Vagina (tissue), 2 donors: ENCODE results near the gene UCP3.

Experiments used
- CTCF ChIP-seq, 3 experiments: fragments of 450-650 bp in 2 of 3; fragments of 200-600 bp in 1 of 3; sonication (generic) in 1 of 3; IDR thresholded peaks; one replicate each; pipeline ENCODE4 v1.5.1; 2017 to 2019; ENCODE audit warnings: antibody characterized with exemption in 3 of 3, mild to moderate bottlenecking in 2 of 3, moderate library complexity in 2 of 3
- POLR2A ChIP-seq, 2 donors: fragments of 450-650 bp; IDR thresholded peaks; one replicate each; pipeline ENCODE4 v1.6.1; 2017; ENCODE audit warnings: antibody characterized with exemption in 2 of 2, mild to moderate bottlenecking in 2 of 2, moderate library complexity in 2 of 2
- POLR2AphosphoS5 ChIP-seq, 2 donors: sonication (generic); formaldehyde crosslinking; IDR thresholded peaks; one replicate each; pipeline ENCODE4 v1.9.0; 2017; ENCODE audit warnings: antibody characterized with exemption in 2 of 2, mild to moderate bottlenecking in 2 of 2, low read depth in 1 of 2; ENCODE audit not compliant: insufficient read depth in 1 of 2

GRCh38 chr11:74033046-74033445 lies 24.2 kb upstream of the UCP3 start:
- TF ChIP-seq POLR2AphosphoS5 (IDR thresholded peaks at IDR 0.05; ENCODE audit: insufficient read depth in 1 of 2, low read depth in 1 of 2), result no peak
- TF ChIP-seq POLR2A (IDR thresholded peaks at IDR 0.05), result no peak
- TF ChIP-seq CTCF (IDR thresholded peaks at IDR 0.05), result no peak
